ENCODE results near the gene CES3. TPM values are rescaled to one million over a fixed set of nuclear protein-coding genes. Genes with fewer than 3 reads are reported as not detected.

The CES3 gene
- total and polyA plus RNA-seq, 4 donors = 0.19 to 28.3 (median 12.5) TPM

GRCh38 chr16:66931665-66932064, 29.4 kb upstream of the CES3 start:
- DNase-seq (ENCODE audit: low spot score) = no peak
- no peaks in the 10 kb centered on the region for H3K27me3 ChIP-seq (ENCODE audit: control insufficient read depth in 4 of 4, insufficient read depth in 4 of 4, low read length in 3 of 4)
- no peaks in the 10 kb centered on the region for H3K36me3 ChIP-seq (ENCODE audit: control insufficient read depth in 4 of 4, insufficient read depth in 3 of 4, low read depth in 1 of 4, low read length in 3 of 4)
- H3K4me1 ChIP-seq (ENCODE audit: control insufficient read depth in 4 of 4, insufficient read depth in 4 of 4, low read length in 3 of 4) = peaks cover 0 to 33% (median 22%) of the 10 kb centered on the region in 4 donors
- H3K27ac ChIP-seq (ENCODE audit: low read depth in 1 of 2, low read length in 2 of 2) = no peak overlapping the region
- TF ChIP-seq ZBTB33 (IDR thresholded peaks at IDR 0.05) (no peak), TAF1 (conservative IDR thresholded peaks at IDR 0.05) (no peak), ATF3 (IDR thresholded peaks at IDR 0.05) (no peak), NR2F2 (IDR thresholded peaks at IDR 0.05) (no peak), REST (IDR thresholded peaks at IDR 0.05) (no peak), EGR1 (IDR thresholded peaks at IDR 0.05; ENCODE audit: low read depth in 2 of 2) (no peak), RAD21 (IDR thresholded peaks at IDR 0.05) (no peak), FOXA1 (IDR thresholded peaks at IDR 0.05) (no peak), SP1 (IDR thresholded peaks at IDR 0.05) (no peak), HNF4G (IDR thresholded peaks at IDR 0.05) (no peak), RXRA (IDR thresholded peaks at IDR 0.05) (no peak), HNF4A (conservative IDR thresholded peaks at IDR 0.05) (no peak), FOXA2 (IDR thresholded peaks at IDR 0.05) (no peak)
- H3K9me3 ChIP-seq (ENCODE audit: control insufficient read depth in 4 of 4, low read length in 3 of 4) = no peaks in the 10 kb centered on the region
- H3K9ac ChIP-seq (ENCODE audit: low read depth in 1 of 2, low read length in 2 of 2) = no peak overlapping the region
- H3K4me3 ChIP-seq (ENCODE audit: low read depth in 1 of 3, low read length in 3 of 3) = no peak overlapping the region
- 86% methylated on average over 2 of the region's 2 CpGs for WGBS

- Histone ChIP-seq H3K9me3 (ENCODE audit: control insufficient read depth in 4 of 4, low read length in 3 of 4) (no peaks in the 10 kb centered on the region), H3K4me1 (ENCODE audit: control insufficient read depth in 4 of 4, insufficient read depth in 4 of 4, low read length in 3 of 4) (peaks cover 0 to 37% (median 26%) of the 10 kb centered on the region in 4 donors), H3K36me3 (ENCODE audit: control insufficient read depth in 4 of 4, insufficient read depth in 3 of 4, low read depth in 1 of 4, low read length in 3 of 4) (no peaks in the 10 kb centered on the region), H3K4me3 (ENCODE audit: low read depth in 1 of 3, low read length in 3 of 3) (no peak overlapping the region), H3K27me3 (ENCODE audit: control insufficient read depth in 4 of 4, insufficient read depth in 4 of 4, low read length in 3 of 4) (no peaks in the 10 kb centered on the region), H3K9ac (ENCODE audit: low read depth in 1 of 2, low read length in 2 of 2) (no peak overlapping the region), H3K27ac (ENCODE audit: low read depth in 1 of 2, low read length in 2 of 2) (no peak overlapping the region)
- no peak for DNase-seq (ENCODE audit: low spot score)
- TF ChIP-seq CTCF (IDR thresholded peaks at IDR 0.05; ENCODE audit: low read depth, low read length, missing input control) = no peak
- TF ChIP-seq GABPA (IDR thresholded peaks at IDR 0.05 in 1 of 2, conservative IDR thresholded peaks at IDR 0.05 in 1 of 2) = no peak
- TF ChIP-seq SP1 (IDR thresholded peaks at IDR 0.05) = no peak
- no peak for TF ChIP-seq JUND (IDR thresholded peaks at IDR 0.05)
- TF ChIP-seq FOXA2 (IDR thresholded peaks at IDR 0.05) = no peak
- no peak for TF ChIP-seq RXRA (IDR thresholded peaks at IDR 0.05)
- TF ChIP-seq ZBTB33 (IDR thresholded peaks at IDR 0.05) = no peak
- TF ChIP-seq HNF4G (IDR thresholded peaks at IDR 0.05) = no peak
- TF ChIP-seq HNF4A (conservative IDR thresholded peaks at IDR 0.05) = no peak
- no peak for TF ChIP-seq MAX (IDR thresholded peaks at IDR 0.05)
- no peak for TF ChIP-seq YY1 (IDR thresholded peaks at IDR 0.05)
- TF ChIP-seq TAF1 (conservative IDR thresholded peaks at IDR 0.05) = no peak
- TF ChIP-seq ATF3 (IDR thresholded peaks at IDR 0.05) = no peak
- TF ChIP-seq REST (IDR thresholded peaks at IDR 0.05) = no peak
- TF ChIP-seq FOXA1 (IDR thresholded peaks at IDR 0.05) = no peak
- TF ChIP-seq NR2F2 (IDR thresholded peaks at IDR 0.05) = no peak
- 78% methylated on average over 4 of the region's 4 CpGs for WGBS
These were observed 29.0 kb upstream of the CES3 start for GRCh38 chr16:66932076-66932475.
